HepG2 (cell line): Measurements from ENCODE around the gene RAPGEF5. TPM values are rescaled to one million over a fixed set of nuclear protein-coding genes. Genes with fewer than 3 reads are reported as not detected.

Experiments used
- ATAC-seq: fragments of 200-7000 bp; cut with Tn5 transposase; 3 replicates; pipeline ENCODE4 v1.9.1; 2020; ENCODE audit warnings: mild to moderate bottlenecking, moderate library complexity
- BruUV-seq: library from RNA; stranded (reverse); fragments of 400-500 nt; replicated peaks from 2 replicates; lab custom pipeline; 2021; lab: Mats Ljungman, UMichigan
- CTCF ChIA-PET: fragments of 300-600 bp; formaldehyde crosslinking; extraction: SDS; loops from one replicate; lab custom pipeline; 2021; ENCODE audit warnings: low total read pairs, inconsistent platforms, low intra/inter-chr PET ratio; lab: Yijun Ruan, JAX
- POLR2A ChIA-PET: fragments of 350-600 bp; sonication (Branson Sonifier 250); formaldehyde crosslinking; loops from one replicate; lab custom pipeline; 2020; ENCODE audit warnings: antibody characterized with exemption, inconsistent platforms; lab: Yijun Ruan, JAX
- DNase-seq: peaks from one replicate; pipeline ENCODE4 v3.0.0-alpha.2; 2015; ENCODE audit warnings: low spot score
- FAIRE-seq: peaks from 3 replicates; lab custom pipeline; 2011; peaks lifted over from hg19 to GRCh38; lab: Jason Lieb, UNC
- H2AFZ ChIP-seq: one replicate; pipeline ENCODE4 v1.6.1; 2011; ENCODE audit warnings: low read length, inconsistent platforms
- H3K27ac ChIP-seq: fragments of 300-600 bp; 3 replicates; pipeline ENCODE4 v1.8.0; 2011; ENCODE audit warnings: mixed run types, mild to moderate bottlenecking, mixed read lengths, low read length, inconsistent platforms; ENCODE audit not compliant: insufficient read depth; ENCODE audit errors: extremely low read length
- H3K27me3 ChIP-seq, 2 experiments: fragments of 200-600 bp in 1 of 2; 2 replicates in 1 of 2; 3 replicates in 1 of 2; pipeline versions ENCODE4 v1.6.0 to v1.8.0; 2011; ENCODE audit warnings: low read length in 2 of 2, mild to moderate bottlenecking in 2 of 2, moderate library complexity in 2 of 2, inconsistent platforms in 1 of 2; ENCODE audit not compliant: insufficient read depth in 2 of 2, control insufficient read depth in 1 of 2
- H3K36me3 ChIP-seq, 2 experiments: fragments of 200-600 bp in 1 of 2; replicated peaks in 1 of 2; 2 replicates in 1 of 2; 3 replicates in 1 of 2; pipeline versions ENCODE4 v1.5.1 to v1.8.0; 2011; ENCODE audit warnings: low read length in 2 of 2, inconsistent platforms in 1 of 2; ENCODE audit not compliant: insufficient read depth in 2 of 2, control insufficient read depth in 1 of 2
- H3K4me1 ChIP-seq: 2 replicates; pipeline ENCODE4 v1.5.1; 2012; ENCODE audit warnings: low read length, inconsistent platforms; ENCODE audit not compliant: insufficient read depth
- H3K4me2 ChIP-seq: 2 replicates; pipeline ENCODE4 v1.6.0; 2011; ENCODE audit warnings: low read depth, low read length, inconsistent platforms
- H3K4me3 ChIP-seq, 3 experiments: fragments of 200-600 bp in 1 of 3; sonication (generic), shearing (Covaris generic) in 1 of 3; replicated peaks in 1 of 3; 2 replicates each; pipeline ENCODE4 v1.5.1; 2011 to 2016; ENCODE audit warnings: low read length in 3 of 3, inconsistent platforms in 2 of 3, low read depth in 2 of 3, mild to moderate bottlenecking in 2 of 3, control low read depth in 1 of 3, mixed read lengths in 1 of 3; ENCODE audit not compliant: insufficient read depth in 1 of 3
- H3K79me2 ChIP-seq: one replicate; pipeline ENCODE4 v1.6.1; 2011; ENCODE audit warnings: low read length, inconsistent platforms; ENCODE audit not compliant: insufficient read depth
- H3K9ac ChIP-seq: 2 replicates; pipeline ENCODE4 v1.6.0; 2011; ENCODE audit warnings: mild to moderate bottlenecking, low read depth, low read length, inconsistent platforms; ENCODE audit not compliant: insufficient read depth
- H3K9me3 ChIP-seq: 2 replicates; pipeline ENCODE4 v1.5.1; 2012; ENCODE audit warnings: mild to moderate bottlenecking, low read length
- H4K20me1 ChIP-seq: 2 replicates; pipeline ENCODE4 v1.6.0; 2011; ENCODE audit warnings: inconsistent platforms, mild to moderate bottlenecking, low read length, moderate library complexity; ENCODE audit not compliant: insufficient read depth
- BHLHE40 ChIP-seq: IDR thresholded peaks from 2 replicates; pipeline ENCODE4 v1.6.1; 2011; ENCODE audit warnings: low read length, improper control_type of control experiment
- CAMTA2 ChIP-seq: sonication (generic); formaldehyde crosslinking; IDR thresholded peaks from 2 replicates; pipeline ENCODE4 v1.4.0; 2020; ENCODE audit warnings: mild to moderate bottlenecking, missing genetic modification reagents, borderline replicate concordance
- MEIS1 ChIP-seq: sonication (generic); formaldehyde crosslinking; IDR thresholded peaks from 2 replicates; pipeline ENCODE4 v1.9.0; 2021; ENCODE audit warnings: mild to moderate bottlenecking, missing genetic modification reagents, moderate library complexity, borderline replicate concordance
- NRL ChIP-seq: sonication (generic); formaldehyde crosslinking; IDR thresholded peaks from 2 replicates; pipeline ENCODE4 v1.5.0; 2020; ENCODE audit warnings: missing genetic modification reagents, mild to moderate bottlenecking, moderate library complexity, borderline replicate concordance
- RBM22 ChIP-seq: fragments of 200-400 bp; formaldehyde crosslinking; optimal IDR thresholded peaks from 2 replicates; pipeline ENCODE3; 2017; ENCODE audit warnings: mild to moderate bottlenecking, low read length, moderate library complexity
- RCOR2 ChIP-seq: IDR thresholded peaks from 2 replicates; pipeline ENCODE4 v1.6.1; 2016; ENCODE audit warnings: missing biosample characterization, missing genetic modification reagents
- RNF219 ChIP-seq: sonication (generic); formaldehyde crosslinking; IDR thresholded peaks from 2 replicates; pipeline ENCODE4 v1.5.0; 2020; ENCODE audit warnings: mild to moderate bottlenecking, missing genetic modification reagents
- ZFP36 ChIP-seq: fragments of 150-350 bp; IDR thresholded peaks from 2 replicates; pipeline ENCODE4 v1.6.1; 2018; ENCODE audit warnings: borderline replicate concordance, low read length, low read depth; ENCODE audit not compliant: partially characterized antibody
- ZFP91 ChIP-seq: sonication (generic); formaldehyde crosslinking; IDR thresholded peaks from 2 replicates; pipeline ENCODE4 v1.9.0; 2022; ENCODE audit warnings: missing genetic modification reagents, mild to moderate bottlenecking, borderline replicate concordance
- ZNF512B ChIP-seq: sonication (generic); formaldehyde crosslinking; IDR thresholded peaks from 2 replicates; pipeline ENCODE4 v1.5.1; 2020; ENCODE audit warnings: missing genetic modification reagents, mild to moderate bottlenecking, borderline replicate concordance
- ZNF572 ChIP-seq: sonication (generic); formaldehyde crosslinking; IDR thresholded peaks from 2 replicates; pipeline ENCODE4 v1.5.1; 2020; ENCODE audit warnings: mild to moderate bottlenecking, missing genetic modification reagents
- WGBS: methylation state at CpG from one replicate; pipeline ENCODE4 v1.1.6; 2017; ENCODE audit warnings: low lambda C conversion rate; 5-methylcytosine and 5-hydroxymethylcytosine counted together
- in situ Hi-C: cut with HindIII; loops from 2 replicates; pipeline ENCODE4 v1.10.0; 2017; ENCODE audit warnings: low pct_unique_long_range_greater_than_20kb; ENCODE audit not compliant: extremely low pct_ligation_motif_present
- intact Hi-C: fragments of 100-400 bp; cut with micrococcal nuclease; formaldehyde crosslinking; loops from one replicate; pipeline ENCODE4 v1.10.0; 2022; ENCODE audit not compliant: unreplicated experiment
- polyA plus RNA-seq, 8 experiments: library from polyadenylated mRNA; depleted of rRNA in 3 of 8; stranded (reverse) in 7 of 8; unstranded in 1 of 8; fragments of >200 nt; fragmentation: Illumina TruSeq in 4 of 8; extraction: Trizol in 4 of 8; gene quantifications; 2 replicates each; pipeline versions ENCODE4 v1.2.1 to v1.2.3, GENCODE V29; 2011 to 2016; ENCODE audit warnings: low read depth in 4 of 8, missing spikeins in 1 of 8, mixed read lengths in 1 of 8; ENCODE audit not compliant: insufficient read depth in 1 of 8
- total RNA-seq, 5 experiments: library from RNA; depleted of rRNA; stranded (reverse); fragments of >200 nt; fragmentation: Illumina TruSeq; extraction: Trizol; gene quantifications; 2 replicates each; pipeline ENCODE4 v1.2.3, GENCODE V29; 2016; ENCODE audit warnings: low read depth in 1 of 5

The RAPGEF5 gene
- total and polyA plus RNA-seq, 2 of the 13 experiments (the other 11 are each of a cell fraction or from before 2014, with no cell fraction given): 17.1 to 23.4 TPM

- ChIA-PET POLR2A (no interaction called here), CTCF (no interaction called here)
- no peaks in the 10 kb centered on the region for H3K9me3 ChIP-seq
- 97% methylated on average over 4 of the region's 4 CpGs for WGBS
- no peak overlapping the region for H3K27ac ChIP-seq
- H3K79me2 ChIP-seq: peaks cover 98% of the 10 kb centered on the region
- H3K9ac ChIP-seq: no peak overlapping the region
- no peak for ATAC-seq
- no peak for DNase-seq
- H3K4me1 ChIP-seq: peaks cover 51% of the 10 kb centered on the region
- no peak overlapping the region for H3K4me2 ChIP-seq
- no peak for FAIRE-seq
- no peaks in the 10 kb centered on the region for H3K27me3 ChIP-seq
- peaks cover 2 to 8% of the 10 kb centered on the region in 2 experiments; a peak in 1 of 5 replicates for H3K36me3 ChIP-seq
- H3K4me3 ChIP-seq: no peak overlapping the region
- in situ Hi-C loops: no loop called here
- TF ChIP-seq MEIS1 (CRISPR knock-in tag) (no peak), NRL (CRISPR knock-in tag) (no peak), ZNF572 (CRISPR knock-in tag) (no peak), RCOR2 (CRISPR knock-in tag) (no peak), RBM22 (no peak), ZFP36 (no peak), ZNF512B (CRISPR knock-in tag) (no peak), ZFP91 (CRISPR knock-in tag) (no peak), BHLHE40 (no peak), CAMTA2 (CRISPR knock-in tag) (no peak), RNF219 (no peak)
- H2AFZ ChIP-seq: no peak overlapping the region
- peaks cover 97% of the 10 kb centered on the region for H4K20me1 ChIP-seq
- BruUV-seq: no TSS peak
- intact Hi-C loops: loop anchor here (10.0 kb wide), 1 partner anchor 129 kb away; no protein-coding TSS in a partner anchor
These were observed 31.3 kb downstream of the RAPGEF5 start for GRCh38 chr7:22325671-22326070.
